ENCODE results near the gene SCYGR7.

DNA sequence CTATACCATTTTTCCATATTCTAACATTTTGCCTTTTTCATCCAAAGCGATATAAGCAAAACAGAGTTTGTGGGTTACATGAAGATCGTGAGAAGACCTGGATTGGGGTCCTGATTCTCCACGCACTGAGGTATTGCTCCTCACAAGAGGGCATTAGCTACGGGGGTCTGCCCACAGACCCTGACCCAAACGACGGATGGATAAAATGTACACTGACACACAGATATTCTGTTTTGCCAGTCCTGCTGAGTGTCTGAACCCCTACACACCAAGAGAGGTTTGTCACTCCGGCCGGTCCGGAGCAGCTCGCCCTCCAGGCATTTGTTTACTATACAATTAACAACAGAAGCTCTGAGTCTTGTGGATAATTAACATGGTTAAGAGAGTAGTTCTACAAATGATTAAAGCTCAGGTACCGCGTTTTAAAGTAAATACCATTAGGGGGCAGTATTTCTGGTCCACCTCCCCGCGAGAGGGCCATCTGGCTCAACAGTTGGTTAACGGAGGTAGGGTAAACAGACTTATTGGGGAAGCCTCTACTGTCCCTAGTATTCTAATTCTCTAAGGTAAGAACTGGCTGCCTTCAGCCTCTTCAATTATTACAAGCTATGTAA, 46.0 kb downstream of the SCYGR7 start:
- no peak for TF ChIP-seq TAF1 (IDR thresholded peaks at IDR 0.05; ENCODE audit: borderline replicate concordance, low read depth, low read length)
- no peak for TF ChIP-seq POLR2A (IDR thresholded peaks at IDR 0.05; ENCODE audit: low read depth, low read length)
- TF ChIP-seq POLR2AphosphoS5 (IDR thresholded peaks at IDR 0.05; ENCODE audit: low read depth, low read length), result no peak

All from GM12892 (cell line).